GM18508 (cell line): ENCODE results near the gene SSTR5.
"Not testable (repeated sequence)": the region's sequence is repeated elsewhere in the genome, so short reads cannot be mapped to it uniquely, and the experiment has no call there.

ENCODE experiments used
- ATAC-seq: cut with Tn5 transposase; IDR thresholded peaks from one replicate; pipeline ENCODE4 v1.9.1; 2021; ENCODE audit warnings: moderate number of reproducible peaks; ENCODE audit not compliant: insufficient read depth, unreplicated experiment

SSTR5 gene

DNA sequence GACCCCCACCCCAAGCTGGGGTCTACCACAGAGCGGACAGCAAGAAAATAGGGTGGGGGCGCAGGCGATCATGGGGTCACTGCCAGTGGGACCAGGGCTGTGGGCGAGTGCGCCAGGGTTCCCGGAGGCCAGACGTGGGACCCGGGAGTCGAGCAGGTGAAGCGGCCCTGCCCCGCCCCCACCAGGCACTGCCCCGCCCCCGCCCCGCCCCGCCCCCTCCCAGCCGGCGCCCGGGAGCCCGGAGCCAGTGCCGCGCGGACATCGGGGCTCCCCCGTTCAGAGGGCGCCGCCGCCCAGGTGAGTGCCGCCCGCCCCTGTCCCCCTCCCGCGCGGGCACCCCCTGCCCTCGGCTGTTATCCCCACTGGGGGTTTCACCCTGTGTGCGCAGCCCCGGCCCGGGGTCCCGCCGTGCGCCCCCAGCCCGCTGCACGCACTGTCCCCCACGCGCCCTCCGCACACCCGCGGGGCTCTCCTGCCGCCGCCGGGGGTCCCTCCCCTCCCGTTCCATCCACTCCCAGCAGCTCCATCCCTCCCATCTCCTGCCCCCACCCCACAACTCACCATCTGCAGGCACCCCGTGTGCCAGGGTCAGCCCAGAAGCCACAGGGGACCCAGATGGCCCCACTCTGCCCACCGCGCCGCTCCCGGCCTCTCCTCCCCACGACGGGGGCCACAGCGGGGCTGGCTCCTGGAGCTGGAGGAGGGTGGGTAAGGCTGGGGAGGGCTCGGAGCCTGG, at the start of gene SSTR5:
Gene SSTR5, plus strand, starts transcription at position 222 of the 736 bp plus-strand sequence. CDS start 6,122 bp downstream, outside the sequence.
- no peak for ATAC-seq

- no peak for ATAC-seq
Measured at GRCh38 chr16:1024138-1024537, 48.4 kb upstream of the SSTR5 start.

DNA sequence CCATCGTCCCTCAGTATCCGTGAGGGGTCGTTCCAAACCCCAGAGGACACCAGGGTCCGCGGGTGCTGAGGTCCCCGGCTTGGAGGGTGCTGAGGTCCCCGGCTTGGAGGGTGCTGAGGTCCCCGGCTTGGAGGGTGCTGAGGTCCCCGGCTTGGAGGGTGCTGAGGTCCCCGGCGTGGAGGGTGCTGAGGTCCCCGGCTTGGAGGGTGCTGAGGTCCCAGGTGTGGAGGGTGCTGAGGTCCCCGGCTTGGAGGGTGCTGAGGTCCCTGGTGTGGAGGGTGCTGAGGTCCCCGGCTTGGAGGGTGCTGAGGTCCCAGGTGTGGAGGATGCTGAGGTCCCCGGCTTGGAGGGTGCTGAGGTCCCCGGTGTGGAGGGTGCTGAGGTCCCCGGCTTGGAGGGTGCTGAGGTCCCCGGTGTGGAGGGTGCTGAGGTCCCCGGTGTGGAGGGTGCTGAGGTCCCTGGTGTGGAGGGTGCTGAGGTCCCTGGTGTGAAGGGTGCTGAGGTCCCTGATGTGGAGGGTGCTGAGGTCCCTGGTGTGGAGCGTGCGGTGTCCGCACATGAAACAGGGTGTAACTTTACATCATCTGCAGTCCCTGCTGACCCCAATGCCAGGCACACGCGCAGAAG, 47.3 kb upstream of the SSTR5 start:
- not testable (repeated sequence) for ATAC-seq

DNA sequence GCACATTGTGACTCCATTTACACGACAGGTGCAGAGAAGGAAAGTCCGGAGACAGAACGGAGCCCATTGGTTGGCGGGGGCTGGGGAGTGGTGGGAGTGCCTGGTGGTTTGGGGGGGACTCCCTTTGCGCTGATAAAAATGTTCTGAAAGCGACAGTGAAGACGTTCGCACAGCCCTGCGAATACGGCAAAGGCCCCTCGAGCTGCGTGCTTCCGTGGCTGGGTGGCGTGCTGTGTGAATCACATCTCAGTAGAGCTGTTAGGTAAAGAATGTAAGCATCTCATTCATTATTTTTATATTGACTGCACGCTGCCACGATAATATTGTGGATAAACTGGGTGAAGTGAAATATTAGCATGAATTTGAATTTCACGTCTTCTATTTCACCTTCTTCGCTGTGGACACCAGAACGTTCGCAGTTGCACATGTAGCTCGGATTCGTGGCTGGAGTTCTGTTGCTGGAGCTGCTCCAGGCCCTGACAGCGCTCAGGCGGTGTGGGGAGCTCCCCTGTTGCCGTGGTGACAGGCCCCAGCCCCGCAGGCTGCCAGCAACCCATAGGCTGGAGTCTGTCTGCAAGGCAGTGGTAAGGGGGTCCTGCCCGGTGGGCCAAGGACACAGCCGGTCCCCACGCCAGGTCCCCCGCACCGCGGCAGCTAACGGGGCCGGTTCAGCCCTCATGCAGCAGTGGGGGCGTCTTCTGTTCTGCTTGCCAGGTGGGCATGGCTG, 46.3 kb upstream of the SSTR5 start:
- no peak for ATAC-seq

GRCh38 chr16:1026784-1027500, 45.6 kb upstream of the SSTR5 start:
- ATAC-seq = no peak

DNA sequence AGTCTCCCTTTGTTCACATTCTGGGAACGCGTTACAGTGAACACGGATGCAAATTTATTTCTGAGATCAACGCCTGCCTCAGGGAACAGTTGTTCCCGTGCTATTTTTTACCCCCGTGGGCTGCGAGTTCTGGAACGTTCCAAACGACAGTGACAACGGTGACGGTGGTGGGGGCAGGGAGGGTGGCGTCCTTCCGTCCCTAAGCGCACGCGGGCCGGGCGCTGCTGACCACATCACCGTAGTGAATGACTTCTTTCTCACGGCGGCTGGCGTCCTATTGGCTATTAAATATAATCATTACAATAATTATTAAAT, 45.1 kb upstream of the SSTR5 start:
- no peak for ATAC-seq

DNA sequence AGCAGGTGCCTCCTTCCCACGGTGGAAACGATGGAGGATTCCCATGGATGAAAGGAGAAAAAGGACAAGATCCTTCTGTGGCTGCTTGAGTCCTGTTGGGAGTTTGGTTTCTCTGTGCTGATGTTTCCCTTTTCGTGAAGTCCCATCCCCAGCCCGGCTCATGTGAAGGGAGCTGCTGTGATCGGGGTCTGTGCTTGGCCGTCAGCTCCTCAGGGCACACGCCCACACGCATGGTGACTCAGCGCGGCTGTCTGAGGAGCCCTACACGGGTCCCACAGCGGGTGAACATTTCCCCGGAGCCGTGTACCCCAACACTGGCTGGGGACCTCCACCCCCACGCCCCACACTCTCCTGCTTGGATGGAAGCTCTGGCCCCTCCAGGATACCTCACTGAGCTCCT, 44.5 kb upstream of the SSTR5 start:
- no peak for ATAC-seq

- ATAC-seq = no peak
Measured at GRCh38 chr16:1028524-1029258, 43.9 kb upstream of the SSTR5 start.

- ATAC-seq = no peak
Measured at GRCh38 chr16:1029259-1029545, 43.3 kb upstream of the SSTR5 start.

GRCh38 chr16:1030473-1030901, 42.1 kb upstream of the SSTR5 start:
- no peak for ATAC-seq

DNA sequence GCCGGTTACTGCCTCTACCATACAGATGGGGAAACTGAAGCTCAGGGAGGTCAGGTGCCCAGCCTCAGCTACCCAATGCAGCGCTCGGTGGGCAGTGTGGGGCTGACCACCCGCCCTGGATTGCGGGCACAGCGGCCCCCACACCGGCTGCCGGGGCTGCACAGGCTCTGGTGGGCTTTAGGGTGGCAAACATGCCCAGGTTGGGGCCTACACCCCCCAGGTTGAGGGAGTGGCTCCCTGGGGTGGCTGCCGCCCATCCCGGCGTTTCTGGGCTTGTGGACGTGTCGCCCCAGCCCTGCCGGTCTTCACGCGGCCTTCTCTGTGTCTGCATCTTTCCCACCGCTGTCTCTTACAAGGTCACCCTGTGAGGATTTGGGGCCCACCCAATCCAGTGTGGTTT, 40.9 kb upstream of the SSTR5 start:
- no peak for ATAC-seq

DNA sequence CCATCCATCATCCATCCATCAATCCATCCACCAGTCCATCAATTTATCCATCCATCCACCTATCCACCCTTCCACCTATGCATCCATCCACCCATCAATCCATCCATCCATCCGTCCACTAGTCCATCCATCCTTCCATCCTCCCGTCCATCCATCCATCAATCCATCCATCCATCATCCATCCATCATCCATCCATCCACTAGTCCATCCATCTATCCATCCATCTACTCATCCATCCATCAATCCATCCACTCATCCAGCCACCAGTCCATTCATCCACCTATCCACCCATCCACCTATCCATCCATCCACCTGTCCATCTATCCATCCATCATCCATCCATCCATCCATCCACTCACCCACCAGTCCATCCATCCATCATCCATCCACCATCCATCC, 39.9 kb upstream of the SSTR5 start:
- no peak for ATAC-seq

DNA sequence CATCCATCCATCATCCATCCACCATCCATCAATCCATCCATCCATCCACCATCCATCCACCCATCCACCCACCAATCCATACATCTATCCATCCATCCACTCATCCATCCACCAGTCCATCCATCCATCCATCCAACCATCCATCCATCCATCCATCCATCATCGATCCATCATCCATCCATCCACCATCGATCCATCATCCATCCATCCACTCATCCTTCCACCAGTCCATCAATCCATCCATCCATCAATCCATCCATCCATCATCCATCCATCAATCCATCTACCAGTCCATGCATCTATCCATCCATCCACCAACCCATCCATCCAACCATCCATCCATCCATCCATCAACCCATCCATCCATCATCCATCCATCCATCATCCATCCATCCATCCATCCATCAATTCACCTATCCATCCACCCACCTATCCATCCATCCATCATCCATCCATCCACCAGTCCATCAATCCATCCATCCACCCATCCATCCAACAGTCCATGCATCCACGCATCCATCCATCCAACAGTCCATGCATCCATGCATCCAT, 39.3 kb upstream of the SSTR5 start:
- no peak for ATAC-seq

GRCh38 chr16:1034230-1035065, 38.1 kb upstream of the SSTR5 start:
- ATAC-seq = no peak

GRCh38 chr16:1035066-1035415, 37.5 kb upstream of the SSTR5 start:
- no peak for ATAC-seq

DNA sequence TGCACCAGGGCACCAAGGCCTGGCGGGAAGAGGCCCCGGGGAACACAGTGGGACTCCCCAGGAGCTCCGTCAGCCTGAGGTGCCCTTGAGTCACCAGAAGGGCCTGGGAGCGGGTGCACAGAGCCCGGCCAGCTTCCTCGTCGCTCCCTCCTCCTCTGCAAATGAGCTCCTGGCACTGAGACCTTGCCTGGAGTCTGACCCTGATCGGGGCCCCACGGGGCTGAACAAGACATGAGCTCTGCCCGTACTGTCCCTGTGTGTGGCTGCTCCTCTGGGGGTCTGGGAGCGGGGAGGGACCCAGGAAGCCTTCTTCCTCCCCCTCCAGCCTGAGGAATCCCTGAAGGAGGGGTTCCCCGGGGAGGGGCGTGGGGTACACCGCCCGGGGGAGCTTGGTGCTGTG, 36.4 kb upstream of the SSTR5 start:
- ATAC-seq = no peak

DNA sequence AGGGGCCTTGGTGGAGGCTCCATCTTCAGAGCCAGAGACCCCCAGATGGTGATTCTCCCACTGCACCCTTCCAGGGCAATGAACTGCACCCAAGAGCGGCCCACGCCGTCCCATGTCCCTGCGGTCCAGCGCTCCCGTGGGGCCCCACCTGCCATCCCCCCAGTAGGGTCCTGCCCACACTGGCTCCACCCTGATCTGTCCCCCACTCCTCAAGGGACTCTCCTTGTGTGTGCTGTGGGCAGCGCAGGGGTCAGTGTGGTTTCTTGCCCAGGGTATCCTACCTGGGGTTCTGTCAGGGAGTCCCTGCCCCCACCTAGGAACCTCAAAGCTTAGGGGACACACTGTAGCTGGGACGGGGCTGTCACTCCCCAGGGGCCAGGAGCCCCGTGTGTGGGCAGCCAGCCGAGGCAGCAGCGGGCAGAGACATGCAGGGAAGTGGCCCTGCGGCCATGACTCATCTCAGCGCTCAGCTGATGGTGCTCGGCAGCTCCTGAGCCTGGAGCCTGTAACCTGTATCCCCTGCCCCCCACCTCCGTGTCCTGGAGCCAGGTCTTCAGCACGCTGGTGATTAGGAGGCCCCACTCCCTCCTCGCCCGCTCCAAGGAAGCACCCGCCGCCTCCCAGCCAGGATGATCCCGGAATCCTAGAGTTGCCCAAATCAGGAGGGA, 35.7 kb upstream of the SSTR5 start:
- no peak for ATAC-seq

GRCh38 chr16:1037394-1038257, 34.9 kb upstream of the SSTR5 start:
- ATAC-seq = no peak
